ENCODE data around the gene TRAF5.
"Not testable (repeated sequence)": the region's sequence is repeated elsewhere in the genome, so short reads cannot be mapped to it uniquely, and the experiment has no call there.

The TRAF5 gene, protein sequence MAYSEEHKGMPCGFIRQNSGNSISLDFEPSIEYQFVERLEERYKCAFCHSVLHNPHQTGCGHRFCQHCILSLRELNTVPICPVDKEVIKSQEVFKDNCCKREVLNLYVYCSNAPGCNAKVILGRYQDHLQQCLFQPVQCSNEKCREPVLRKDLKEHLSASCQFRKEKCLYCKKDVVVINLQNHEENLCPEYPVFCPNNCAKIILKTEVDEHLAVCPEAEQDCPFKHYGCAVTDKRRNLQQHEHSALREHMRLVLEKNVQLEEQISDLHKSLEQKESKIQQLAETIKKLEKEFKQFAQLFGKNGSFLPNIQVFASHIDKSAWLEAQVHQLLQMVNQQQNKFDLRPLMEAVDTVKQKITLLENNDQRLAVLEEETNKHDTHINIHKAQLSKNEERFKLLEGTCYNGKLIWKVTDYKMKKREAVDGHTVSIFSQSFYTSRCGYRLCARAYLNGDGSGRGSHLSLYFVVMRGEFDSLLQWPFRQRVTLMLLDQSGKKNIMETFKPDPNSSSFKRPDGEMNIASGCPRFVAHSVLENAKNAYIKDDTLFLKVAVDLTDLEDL

DNA sequence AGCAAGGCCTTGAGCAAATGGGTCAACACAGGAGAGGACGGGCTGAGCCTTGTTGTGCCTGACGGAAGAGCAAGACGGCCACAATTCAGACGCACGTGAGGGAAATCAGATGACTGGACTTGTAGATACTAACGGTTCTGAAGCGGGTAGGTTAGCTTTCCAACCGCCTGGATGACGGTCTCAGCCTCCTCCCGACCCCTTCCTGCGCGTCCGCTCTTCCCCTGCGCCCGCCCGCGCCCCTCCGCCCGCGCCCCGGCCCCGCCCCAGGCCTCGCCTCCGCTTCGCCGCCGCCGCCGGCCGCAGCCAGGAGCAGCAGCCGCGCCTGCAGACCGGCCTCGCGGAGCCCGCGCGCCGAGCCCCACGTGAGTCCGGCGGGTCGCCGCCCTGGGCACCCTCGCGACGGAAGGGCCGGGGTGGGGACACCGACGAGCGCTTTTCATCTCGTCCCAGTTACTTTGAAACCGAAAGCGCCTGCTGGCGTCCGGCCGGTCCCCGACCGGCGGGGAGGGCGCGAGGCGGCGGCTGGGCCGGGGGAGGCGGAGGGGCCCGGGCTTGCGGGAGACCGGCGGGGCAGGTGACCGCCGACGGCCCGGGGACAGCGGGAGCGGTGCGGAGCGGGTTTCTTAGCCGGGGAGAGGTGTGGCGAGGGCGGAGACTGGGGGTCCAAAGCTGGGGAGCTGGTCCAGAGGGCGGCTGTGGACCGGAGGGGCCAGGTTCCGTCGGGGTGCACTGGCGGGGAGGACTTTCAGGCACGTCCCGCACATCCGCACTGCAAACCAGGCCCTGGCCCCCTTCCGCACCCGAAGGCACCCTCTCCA lies at the start of gene TRAF5:
Gene TRAF5, plus strand, starts transcription at position 306 of the 818 bp plus-strand sequence. CDS start 26,407 bp downstream, outside the sequence.
- DNase-seq (ENCODE audit: low spot score): peak; percentile 48

DNA sequence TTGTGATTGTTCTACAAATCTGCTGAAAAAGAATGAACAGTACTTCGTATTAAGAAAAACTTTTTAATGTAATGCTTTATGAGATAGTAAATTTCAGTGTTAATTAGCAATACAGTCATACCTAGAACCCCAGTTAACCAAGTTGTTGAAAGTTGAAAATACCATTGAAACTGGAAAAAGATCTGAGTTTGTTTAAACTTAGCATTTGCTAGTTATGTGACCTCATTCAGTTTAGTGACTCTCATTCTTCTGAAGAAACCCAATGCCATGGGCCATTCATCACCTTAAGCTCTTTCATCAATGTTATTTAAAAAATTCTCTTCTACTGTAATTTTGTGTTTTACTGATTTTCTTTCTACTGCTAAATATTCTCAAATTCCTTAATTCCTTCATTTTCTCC lies 47.3 kb upstream of the TRAF5 start:
- no peak for DNase-seq (ENCODE audit: low spot score)

DNA sequence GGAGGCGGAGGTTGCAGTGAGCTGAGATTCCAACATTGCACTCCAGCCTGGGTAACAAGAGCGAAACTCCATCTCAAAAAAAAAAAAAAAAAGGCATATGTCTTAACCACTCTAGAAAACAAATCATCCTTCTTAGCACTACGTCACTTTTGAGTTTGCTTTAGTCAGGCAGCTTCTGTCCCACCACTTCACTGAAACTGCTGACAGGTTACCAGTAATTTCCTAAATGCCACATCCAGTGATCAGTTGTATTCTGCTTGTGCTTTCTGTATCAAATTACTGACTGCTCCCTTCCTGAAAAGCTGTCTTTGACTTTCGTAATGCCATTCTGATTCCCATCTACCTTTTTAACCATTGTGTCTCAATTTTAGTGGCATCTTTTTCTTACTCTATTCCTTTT lies 45.7 kb upstream of the TRAF5 start:
- no peak for DNase-seq (ENCODE audit: low spot score)

DNA sequence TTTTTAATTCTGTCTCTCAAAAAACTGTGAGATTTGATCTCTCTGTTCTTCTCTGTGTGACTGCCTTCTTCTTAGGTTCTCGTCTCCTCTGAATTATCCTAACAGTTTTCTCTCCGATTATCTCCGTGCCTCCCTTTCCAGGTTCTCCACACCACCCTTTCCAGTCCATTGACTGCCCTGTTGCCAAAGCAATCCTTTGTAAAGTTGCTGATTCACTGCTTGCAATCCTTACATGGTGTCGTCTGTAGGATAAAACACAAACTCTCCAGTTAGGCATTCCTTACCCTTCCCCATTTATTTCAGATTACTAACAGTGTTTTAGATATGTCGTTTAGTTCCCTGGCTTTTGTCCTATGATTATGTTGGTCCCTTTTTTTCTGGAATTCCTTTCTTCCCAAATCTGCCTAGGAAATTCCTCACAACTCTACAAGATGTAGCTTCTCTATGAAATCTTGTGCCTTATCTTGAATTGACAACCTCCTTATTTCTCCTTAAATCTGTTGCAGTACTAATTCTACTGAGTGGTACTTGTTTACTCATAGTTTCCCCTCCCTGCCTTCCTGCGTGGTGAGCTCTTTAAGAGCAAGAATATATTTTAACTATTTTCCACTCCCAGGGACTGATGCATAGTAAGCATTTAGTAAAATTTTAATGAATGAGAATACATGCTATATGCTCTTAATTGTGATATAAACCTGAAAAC lies 45.2 kb upstream of the TRAF5 start:
- no peak for DNase-seq (ENCODE audit: low spot score)

DNA sequence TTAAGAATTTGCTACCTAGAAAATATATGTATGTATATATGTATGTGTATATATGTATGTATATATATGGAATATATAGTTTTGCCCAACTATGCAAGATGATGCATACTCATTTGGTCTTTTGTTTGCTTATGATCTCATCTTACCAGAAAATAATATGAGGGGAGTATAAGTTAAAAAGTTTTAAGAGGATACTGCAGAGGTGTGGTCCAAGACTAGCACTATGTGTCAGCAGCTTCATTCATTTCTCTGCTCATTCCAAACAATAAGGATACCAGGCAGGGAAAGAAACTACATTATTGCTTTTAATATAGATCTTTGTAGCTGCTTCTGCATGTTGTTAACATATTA lies 44.6 kb upstream of the TRAF5 start:
- no peak for DNase-seq (ENCODE audit: low spot score)

DNA sequence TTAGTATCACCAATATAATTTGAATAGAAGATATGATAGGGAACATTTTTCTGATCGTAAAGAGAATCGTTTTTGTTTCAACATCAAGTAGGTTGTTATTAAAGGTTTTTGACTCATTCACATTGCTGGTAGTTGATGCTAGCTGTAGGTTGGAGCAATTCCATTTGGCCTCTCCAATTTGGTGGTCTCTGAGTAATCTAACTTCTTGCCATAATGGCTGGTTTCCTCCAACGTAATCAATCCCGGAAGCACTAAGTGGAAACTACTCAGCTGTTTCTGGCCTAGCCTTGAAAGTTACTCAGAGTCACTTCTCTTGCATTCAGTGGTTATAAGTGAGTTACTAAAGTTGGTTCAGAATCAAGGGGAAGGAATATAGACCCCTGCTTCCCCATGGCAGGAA lies 41.4 kb upstream of the TRAF5 start:
- no peak for DNase-seq (ENCODE audit: low spot score)

DNA sequence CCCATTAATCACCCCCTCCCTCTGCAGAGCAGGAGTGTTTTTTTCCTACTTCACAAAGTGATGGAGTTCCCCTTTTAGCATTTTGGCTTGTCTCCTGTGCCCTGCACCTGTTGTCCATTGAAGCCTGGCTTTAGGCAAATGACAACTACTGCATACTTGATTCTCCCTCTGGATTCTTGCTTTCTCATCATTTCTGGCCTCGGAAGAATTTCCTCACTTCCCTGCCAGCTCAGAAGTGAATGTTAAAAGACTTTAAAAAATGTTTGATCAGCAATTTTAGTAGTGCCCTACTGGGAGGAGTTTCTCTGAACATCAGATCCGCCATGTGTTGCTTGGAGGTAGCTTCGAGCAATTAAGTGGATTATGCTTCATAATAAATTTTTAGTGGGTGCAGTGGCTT lies 39.4 kb upstream of the TRAF5 start:
- no peak for DNase-seq (ENCODE audit: low spot score)

DNA sequence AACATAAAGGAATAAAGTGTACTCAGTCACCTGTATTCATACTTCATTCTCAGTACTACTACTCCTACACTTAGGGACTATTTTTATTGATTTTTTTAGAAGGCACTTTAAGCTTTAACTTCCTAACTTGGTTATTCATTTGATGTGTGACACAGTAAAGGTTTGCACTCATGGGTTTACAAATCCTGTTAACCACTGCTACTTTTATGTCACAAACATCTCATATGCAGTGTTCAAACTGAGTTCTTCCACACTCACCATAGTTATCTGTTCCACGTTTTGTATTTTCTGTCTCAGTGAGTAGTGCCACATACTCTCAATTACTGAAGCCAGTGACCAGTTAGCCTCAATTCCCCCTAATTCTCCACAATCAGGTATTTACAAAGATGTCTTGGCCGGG lies 34.2 kb upstream of the TRAF5 start:
- DNase-seq (ENCODE audit: low spot score): no peak

DNA sequence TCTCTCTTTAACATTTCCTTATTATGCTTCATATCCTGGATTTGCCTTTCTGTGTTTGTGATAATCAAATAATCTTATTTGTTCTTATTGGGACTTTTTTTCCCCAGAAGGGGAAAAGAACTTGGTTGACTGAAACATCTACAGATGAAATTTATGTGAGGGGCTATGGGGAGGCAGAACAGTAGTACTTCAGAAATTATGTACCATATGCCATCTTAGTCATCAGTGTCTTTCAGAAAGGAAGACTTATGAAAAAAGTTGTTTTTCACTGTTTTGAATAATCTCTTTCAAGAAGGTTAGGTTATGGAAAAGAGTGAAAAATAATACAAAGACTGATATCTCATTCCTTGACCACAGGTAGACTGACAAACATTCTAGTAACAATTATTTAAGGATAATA lies 30.2 kb upstream of the TRAF5 start:
- DNase-seq (ENCODE audit: low spot score): no peak

DNA sequence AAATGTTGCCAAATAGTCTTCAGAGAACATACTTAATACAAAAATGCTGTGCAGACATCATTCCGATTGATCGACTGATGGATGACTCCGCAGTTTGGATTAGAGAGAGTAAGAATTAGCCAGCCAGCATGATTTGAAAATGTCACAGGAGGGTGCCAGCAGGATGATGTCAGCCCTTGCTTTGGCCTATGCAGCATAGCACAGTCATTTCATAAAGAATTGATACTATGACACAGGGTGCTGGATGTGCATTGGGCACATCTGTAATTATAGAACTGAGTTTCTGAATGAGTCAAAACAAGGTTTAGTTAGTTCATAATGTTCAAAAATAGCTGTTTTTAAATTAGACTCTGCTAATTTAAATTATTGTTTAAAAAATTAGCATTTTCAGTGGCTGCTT lies 21.6 kb upstream of the TRAF5 start:
- DNase-seq (ENCODE audit: low spot score): no peak

DNA sequence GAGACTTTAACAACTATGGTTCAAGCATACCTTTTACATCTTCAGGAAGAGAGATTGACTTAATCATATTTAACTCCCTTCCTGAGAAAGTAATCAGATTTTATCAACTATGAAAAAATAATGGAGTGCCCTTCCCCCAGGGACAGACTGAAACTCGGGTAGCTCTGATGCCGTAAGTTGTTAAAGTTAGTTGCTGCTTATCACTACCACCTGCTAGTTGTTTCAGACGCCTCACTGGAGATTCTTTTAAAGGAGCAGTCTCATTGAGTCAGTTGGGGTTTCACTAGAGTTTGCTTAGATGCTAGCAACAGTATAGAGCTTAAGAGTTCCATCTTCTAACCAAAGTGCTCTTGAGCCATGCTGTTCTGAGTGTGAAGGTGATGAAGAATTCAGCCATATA lies 17.0 kb upstream of the TRAF5 start:
- DNase-seq (ENCODE audit: low spot score): no peak

DNA sequence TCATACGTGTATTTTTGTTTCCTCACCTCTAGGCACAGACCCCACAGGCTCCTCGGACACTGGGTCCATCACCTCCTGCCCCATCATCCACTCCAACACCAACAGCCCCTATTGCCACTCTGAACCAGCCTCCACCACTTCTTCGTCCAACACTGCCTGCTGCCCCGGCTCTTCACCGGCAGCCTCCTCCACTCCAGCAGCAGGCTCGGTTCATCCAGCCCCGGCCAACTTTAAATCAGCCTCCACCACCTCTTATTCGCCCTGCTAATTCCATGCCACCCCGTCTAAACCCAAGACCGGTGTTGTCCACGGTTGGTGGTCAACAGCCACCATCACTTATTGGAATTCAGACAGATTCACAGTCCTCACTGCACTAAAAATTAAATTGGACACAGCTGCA lies 13.2 kb upstream of the TRAF5 start:
- DNase-seq (ENCODE audit: low spot score): no peak

DNA sequence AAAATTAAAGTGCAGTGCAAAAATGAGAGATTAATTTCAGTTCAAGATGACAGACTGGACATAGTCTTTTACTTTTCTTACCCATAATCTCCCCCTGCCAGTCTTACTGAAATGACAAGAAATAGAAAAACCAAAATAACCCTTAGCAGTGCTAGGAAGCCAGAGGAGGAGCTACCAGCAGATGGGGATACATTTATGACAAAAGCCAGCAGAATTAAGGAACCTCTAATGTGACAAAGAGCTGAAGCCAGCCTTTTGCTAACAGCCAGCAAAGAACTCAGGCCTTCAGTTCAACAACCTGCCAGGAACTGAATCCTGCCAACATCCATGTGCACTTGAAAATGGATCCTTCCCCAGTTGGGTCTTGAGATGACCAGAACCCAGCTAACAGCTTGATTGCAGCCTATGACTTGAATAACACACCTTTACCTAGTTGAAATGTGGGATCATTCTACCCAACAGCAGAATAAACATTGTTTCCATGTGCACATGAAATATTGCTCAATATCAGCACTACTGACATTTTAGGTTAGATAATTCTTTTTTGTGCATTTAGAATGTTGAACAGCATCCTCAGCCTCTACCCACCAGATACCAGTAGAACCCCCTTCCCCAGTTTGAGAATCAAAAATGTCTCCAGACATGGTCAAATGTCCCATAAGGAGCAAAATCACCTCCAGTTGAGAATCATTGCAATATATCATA lies 7.9 kb upstream of the TRAF5 start:
- no peak for DNase-seq (ENCODE audit: low spot score)

DNA sequence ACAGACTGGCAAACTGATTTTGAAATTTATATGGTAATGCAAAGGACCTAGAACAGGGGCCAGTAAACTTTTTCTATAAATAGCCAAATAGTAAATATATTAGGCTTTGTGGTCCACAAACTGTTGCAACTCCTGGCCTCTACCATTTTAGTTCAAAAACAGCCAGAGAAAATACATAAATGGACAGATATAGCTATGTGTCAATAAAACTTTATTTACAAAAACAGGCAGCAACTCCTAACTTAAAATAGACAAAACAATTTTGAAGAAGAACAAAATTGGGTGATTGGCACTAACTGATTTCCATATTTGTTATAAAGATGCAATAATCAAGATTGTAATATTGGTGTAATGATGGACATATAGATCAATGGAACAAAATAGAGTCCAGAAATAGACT lies 6.7 kb upstream of the TRAF5 start:
- no peak for DNase-seq (ENCODE audit: low spot score)

DNA sequence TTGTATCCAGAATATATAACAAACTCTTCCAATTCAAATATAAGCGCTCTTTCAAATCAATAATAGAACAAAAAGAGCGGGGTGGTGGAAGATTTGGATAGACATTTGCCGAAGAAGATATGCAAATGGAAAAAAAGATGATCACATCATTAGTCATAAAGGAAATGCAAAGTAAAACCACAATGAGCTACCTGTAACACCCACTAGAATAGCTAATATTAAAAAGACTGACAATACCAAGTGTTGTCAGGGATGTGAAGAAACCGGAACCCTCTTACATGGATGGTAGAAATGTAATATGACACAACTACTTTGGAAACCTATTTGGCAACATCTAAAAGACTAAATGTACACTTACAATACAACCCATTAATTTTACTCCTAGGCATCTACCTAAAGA lies 5.7 kb upstream of the TRAF5 start:
- DNase-seq (ENCODE audit: low spot score): no peak

DNA sequence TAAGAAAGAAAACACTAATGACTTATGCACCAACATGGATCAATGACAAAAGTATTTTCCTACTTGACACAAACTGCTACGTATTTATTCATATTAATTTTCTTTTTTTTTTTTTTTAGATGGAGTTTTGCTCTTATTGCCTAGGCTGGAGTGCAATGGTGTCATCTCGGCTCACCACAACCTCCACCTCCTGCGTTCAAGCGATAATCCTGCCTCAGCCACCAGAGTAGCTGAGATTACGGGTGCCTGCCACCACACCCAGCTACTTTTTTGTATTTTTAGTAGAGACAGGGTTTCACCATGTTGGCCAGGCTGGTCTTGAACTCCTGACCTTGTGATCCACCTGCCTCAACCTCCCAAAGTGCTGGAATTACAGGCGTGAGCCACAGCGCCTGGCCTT lies 5.0 kb upstream of the TRAF5 start:
- DNase-seq (ENCODE audit: low spot score): not testable (repeated sequence)

DNA sequence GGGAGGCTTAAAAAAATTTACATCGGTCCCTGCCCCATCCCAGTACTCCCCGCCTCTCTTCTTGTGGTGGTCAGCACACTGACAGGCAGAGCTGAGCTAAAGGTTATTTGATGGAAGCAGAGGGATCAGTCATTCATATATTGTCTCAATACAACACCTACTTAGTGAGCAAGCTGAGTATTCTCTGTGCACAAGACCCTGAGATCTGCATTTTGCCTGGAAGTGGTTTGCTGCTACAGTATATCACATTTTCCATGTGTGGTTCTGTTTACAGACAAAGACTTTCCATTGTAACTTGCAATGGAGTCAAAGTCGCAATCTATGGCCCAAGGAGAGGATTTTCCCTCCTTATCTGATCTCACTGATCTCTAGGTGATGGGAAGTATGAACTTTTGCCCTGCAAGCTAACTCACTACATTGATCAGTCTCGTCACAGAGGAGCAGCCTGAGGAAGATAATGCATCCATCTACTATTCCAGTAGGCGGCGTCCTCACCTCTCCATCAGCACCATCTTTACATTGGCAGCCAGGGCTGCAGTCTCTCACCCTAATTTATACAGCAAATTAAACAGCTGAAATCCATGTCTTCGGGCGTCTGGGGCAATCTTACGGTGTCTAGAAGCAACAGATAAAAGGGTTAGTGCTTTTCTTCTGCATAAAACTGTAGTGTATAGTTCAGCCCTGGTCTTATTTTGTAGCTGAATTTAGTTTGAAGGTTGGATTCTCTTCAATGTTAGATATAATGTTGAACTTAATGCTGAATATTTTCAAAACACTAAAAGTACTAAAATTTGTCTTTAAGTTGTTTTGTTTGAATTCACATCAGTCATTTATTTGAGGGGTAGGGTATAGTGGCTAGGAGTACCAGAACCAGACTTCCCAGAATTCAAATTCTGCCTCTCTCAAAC lies 3.2 kb upstream of the TRAF5 start:
- DNase-seq (ENCODE audit: low spot score): peak; percentile 56

DNA sequence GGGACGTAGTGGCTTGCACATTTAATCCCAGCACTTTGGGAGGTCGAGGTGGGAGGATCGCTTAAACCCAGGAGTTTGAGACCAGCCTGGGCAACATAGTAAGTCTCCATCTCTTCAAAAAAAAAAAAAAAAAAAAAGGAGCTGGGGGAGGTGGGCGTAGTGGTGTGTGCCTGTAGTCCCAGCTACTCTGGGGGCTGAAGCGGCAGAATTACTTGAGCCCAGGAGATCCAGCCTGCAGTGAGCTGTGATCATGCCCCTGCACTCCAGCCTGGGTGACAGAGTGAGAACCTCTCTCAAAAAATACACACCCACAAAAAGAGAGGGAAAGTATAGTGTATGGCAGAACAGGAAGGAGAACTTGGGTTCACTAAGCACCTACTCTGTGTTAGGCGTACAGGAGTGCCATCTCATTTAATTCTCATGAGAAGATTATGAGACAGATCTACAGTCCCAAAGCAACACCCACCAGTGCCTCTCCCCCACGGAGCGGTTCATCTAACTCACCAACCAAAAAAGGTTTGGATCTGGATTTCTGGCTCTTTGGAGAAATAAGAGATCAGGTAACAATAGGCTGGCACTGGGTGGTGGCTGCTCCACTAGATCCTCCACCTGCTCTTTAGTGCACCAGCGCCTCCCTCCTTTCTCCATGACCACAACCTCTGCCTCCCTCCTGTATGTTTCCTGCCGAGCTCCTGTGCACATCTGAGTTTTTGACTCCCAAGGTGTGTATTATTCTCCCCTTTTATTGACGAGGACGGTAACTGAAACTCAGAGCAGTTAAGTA lies 1.4 kb upstream of the TRAF5 start:
- no peak for DNase-seq (ENCODE audit: low spot score)

DNA sequence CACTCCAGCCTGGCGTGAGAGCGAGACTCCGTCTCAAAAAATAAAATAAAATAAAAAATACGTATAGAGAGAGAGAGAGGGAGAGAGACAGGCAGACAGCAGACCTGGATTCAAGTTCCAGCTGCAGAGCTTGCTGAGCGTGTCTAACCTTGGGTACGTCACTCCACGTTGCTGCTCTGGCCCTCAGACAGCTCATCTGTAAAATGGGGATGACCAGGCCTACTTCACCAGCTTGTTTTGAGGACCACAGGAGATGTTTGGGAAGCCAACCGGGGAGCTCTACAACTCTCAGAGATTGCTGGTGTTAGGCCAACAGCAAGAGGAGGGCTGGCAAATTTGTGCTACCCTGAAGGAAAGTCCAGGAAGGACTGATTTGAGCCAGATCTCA lies 499 bp upstream of the TRAF5 start:
- no peak for DNase-seq (ENCODE audit: low spot score)

DNA sequence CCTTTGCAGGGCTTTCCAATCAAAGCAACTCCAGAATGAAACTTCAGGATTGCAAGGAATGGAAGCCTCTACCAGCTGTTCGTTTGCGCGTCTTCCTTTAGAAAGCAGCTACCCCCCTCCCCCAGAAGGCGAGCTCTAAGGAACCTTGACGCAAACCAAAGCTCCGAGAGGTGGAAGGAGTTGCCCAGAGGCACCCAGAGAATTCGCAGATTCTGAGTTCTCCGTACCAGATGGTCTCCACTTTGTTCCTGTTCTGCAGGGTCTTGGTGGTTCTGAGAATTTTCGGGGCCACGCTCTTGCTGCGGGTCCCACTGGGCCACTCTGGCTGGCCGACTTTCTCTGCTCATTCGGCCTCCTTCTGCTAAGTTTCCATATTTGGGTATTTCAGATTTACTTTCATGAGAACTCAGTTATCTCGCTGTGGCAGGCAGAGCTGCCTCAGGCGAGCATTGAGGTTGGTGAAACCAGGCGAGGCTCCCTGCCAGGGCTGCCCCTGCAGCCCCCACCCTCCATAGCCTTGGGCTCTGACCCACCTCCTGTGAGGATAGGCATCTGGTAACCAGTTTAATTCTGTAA lies 801 bp downstream of the TRAF5 start:
- no peak for DNase-seq (ENCODE audit: low spot score)

Data from pons (tissue), 1 donor.